Astrocyte of the cerebellum (primary cell): ENCODE results near the gene TRAPPC2.

Experiments used
- DNase-seq: peaks from one replicate; pipeline ENCODE4 v3.0.0-alpha.2; 2011; ENCODE audit warnings: low read depth
- H3K4me3 ChIP-seq: 2 replicates; pipeline ENCODE4 v1.5.1; 2011; ENCODE audit warnings: mild to moderate bottlenecking, low read depth, low read length, moderate library complexity
- CTCF ChIP-seq: IDR thresholded peaks from 2 replicates; pipeline ENCODE4 v1.5.1; 2012; ENCODE audit warnings: low read length, low read depth, moderate library complexity, mild to moderate bottlenecking; ENCODE audit errors: missing control alignments
- in situ Hi-C: cut with HindIII; loops from 2 replicates; pipeline ENCODE4 v1.10.0; 2017; ENCODE audit warnings: low sequenced_read_pairs

The TRAPPC2 gene

GRCh38 chrX:13750812-13751211 is 16.4 kb upstream of the TRAPPC2 start:
- in situ Hi-C loops = no loop called here
- H3K4me3 ChIP-seq = no peak overlapping the region
- TF ChIP-seq CTCF = no peak
- DNase-seq = no peak

GRCh38 chrX:13750204-13750603 is 15.8 kb upstream of the TRAPPC2 start:
- TF ChIP-seq CTCF = peak; percentile 75
- DNase-seq = peak; percentile 41
- no peak overlapping the region for H3K4me3 ChIP-seq
- in situ Hi-C loops = no loop called here

- DNase-seq = no peak
- in situ Hi-C loops = no loop called here
- no peak overlapping the region for H3K4me3 ChIP-seq
- no peak for TF ChIP-seq CTCF
Measured at GRCh38 chrX:13748486-13748885, 14.1 kb upstream of the TRAPPC2 start.

- peak; percentile 53 for DNase-seq
Measured at GRCh38 chrX:13747836-13748235, 13.4 kb upstream of the TRAPPC2 start.

GRCh38 chrX:13742397-13743176 is 8.2 kb upstream of the TRAPPC2 start:
- TF ChIP-seq CTCF = no peak
- in situ Hi-C loops = no loop called here
- DNase-seq = no peak
- no peak overlapping the region for H3K4me3 ChIP-seq

More at GRCh38 chrX:13747836-13748235, 13.4 kb upstream of the TRAPPC2 start:
- in situ Hi-C loops = no loop called here
- no peak overlapping the region for H3K4me3 ChIP-seq
- TF ChIP-seq CTCF = peak; percentile 68

GRCh38 chrX:13741695-13742094 is 7.3 kb upstream of the TRAPPC2 start:
- no peak overlapping the region for H3K4me3 ChIP-seq
- no peak for DNase-seq
- in situ Hi-C loops = no loop called here
- no peak for TF ChIP-seq CTCF

- peak overlapping the region; percentile 71 for H3K4me3 ChIP-seq
- DNase-seq = no peak
- in situ Hi-C loops = no loop called here
- TF ChIP-seq CTCF = no peak
Measured at GRCh38 chrX:13733506-13733905, 914 bp downstream of the TRAPPC2 start.
